Heart left ventricle (tissue), 16 donors: ENCODE measurements around the gene CENPU. TPM values are rescaled to one million over a fixed set of nuclear protein-coding genes. Genes with fewer than 3 reads are reported as not detected.

ENCODE experiments used
- ATAC-seq, 4 donors: fragments of 200-7000 bp; cut with Tn5 transposase; one replicate each; pipeline ENCODE4 v1.9.1; 2020 to 2022; ENCODE audit warnings: moderate library complexity in 4 of 4, mild to moderate bottlenecking in 3 of 4, moderate number of reproducible peaks in 1 of 4
- DNase-seq, 5 donors: peaks; one replicate each; pipeline ENCODE4 v3.0.0-alpha.2; 2020
- H3K27ac ChIP-seq, 12 donors: fragments of 200-600 bp; sonication (generic) in 4 of 12; one replicate each; pipeline versions ENCODE4 v1.5.0 to v1.8.0; 2016 to 2022; ENCODE audit warnings: mild to moderate bottlenecking in 2 of 12
- H3K27me3 ChIP-seq, 9 donors: fragments of 200-600 bp; sonication (generic) in 2 of 9; one replicate each; pipeline versions ENCODE4 v1.5.1 to v1.8.0; 2016 to 2022; ENCODE audit warnings: mild to moderate bottlenecking in 3 of 9
- H3K36me3 ChIP-seq, 9 donors: fragments of 200-600 bp; sonication (generic) in 2 of 9; one replicate each; pipeline versions ENCODE4 v1.5.0 to v1.8.0; 2018 to 2022; ENCODE audit warnings: mild to moderate bottlenecking in 2 of 9
- H3K4me1 ChIP-seq, 12 donors: fragments of 200-600 bp; sonication (generic) in 4 of 12; one replicate each; pipeline versions ENCODE4 v1.5.0 to v1.8.0; 2016 to 2022; ENCODE audit warnings: mild to moderate bottlenecking in 3 of 12
- H3K4me3 ChIP-seq, 12 donors: fragments of 200-600 bp; sonication (generic) in 4 of 12; one replicate each; pipeline versions ENCODE4 v1.5.0 to v1.8.0; 2017 to 2022; ENCODE audit warnings: mild to moderate bottlenecking in 9 of 12, moderate library complexity in 4 of 12
- H3K9me3 ChIP-seq, 12 donors: fragments of 200-600 bp; sonication (generic) in 4 of 12; one replicate each; pipeline versions ENCODE4 v1.5.0 to v1.8.0; 2016 to 2022; ENCODE audit warnings: mild to moderate bottlenecking in 1 of 12
- POLR2A ChIP-seq, 2 donors: fragments of 450-650 bp; IDR thresholded peaks; one replicate each; pipeline ENCODE4 v1.6.1; 2017; ENCODE audit warnings: antibody characterized with exemption in 2 of 2, mild to moderate bottlenecking in 2 of 2, moderate library complexity in 2 of 2
- WGBS, 4 donors: extraction: QIAGEN DNeasy Blood & Tissue Kit in 2 of 4; methylation state at CpG; one replicate each; pipeline versions ENCODE4 v1.1.5 to v1.1.7; 2013 to 2018; 5-methylcytosine and 5-hydroxymethylcytosine counted together
- intact Hi-C, 10 donors: fragments of 100-400 bp; cut with DNase I; formaldehyde crosslinking; loops; one replicate each; pipeline versions ENCODE4 v1.11.1 to v1.14.2; 2022
- polyA plus RNA-seq, 2 donors: library from polyadenylated mRNA; stranded (reverse); fragments of 200-250 nt; gene quantifications; one replicate each; pipeline ENCODE4 v1.2.3, GENCODE V29; 2013
- total RNA-seq, 9 donors: library from RNA; depleted of rRNA in 2 of 9; stranded (reverse); fragments of >200 nt in 2 of 9; fragmentation: NEBNext Ultra II Directional in 3 of 9; extraction: Animal tissue kit (Norgen Biotek cat#: 25700) in 3 of 9; gene quantifications; one replicate each; pipeline versions ENCODE4 v1.1.0 to v1.2.4, GENCODE V29; 2016 to 2023
- TF ChIP-seq, protein P1 (sequence below), 12 donors: fragments of 200-600 bp; sonication (generic) in 4 of 12; IDR thresholded peaks; one replicate each; pipeline versions ENCODE4 v1.5.0 to v1.8.0; 2018 to 2022; ENCODE audit warnings: antibody characterized with exemption in 12 of 12, mild to moderate bottlenecking in 5 of 12
- donor health status: ischemic (EF 13 %, LVEDD 7.1; RV severe dilation, severe dysfunction).
- donor health status: healthy with polysubstance abuse.
- donor health status: DM: no; HTN: yes; CAD: no.
- donor health status: DM: no; HTN: no; CAD: no.
- donor health status: ischemic (EF 25% LVEDD 6.9; RV normal size, moderate dysfunction).
- donor health status: ischemic (EF 25% LVEDD 5.7; RV mildly dilated, moderate dysfunction).
- donor health status: healthy.
- donor health status: DM: yes; HTN: yes; CAD: no.
- donor health status: ischemic (EF 35%, LVEDD 5.7; RV mildly dilated, moderate dysfunction).
- donor health status: nonischemic (EF 11% LVEDD 7.7; RV severe dilation, severe dysfunction).
- donor health status: DM: yes; HTN: yes; CAD: no.
- donor health status: PGD.
- donor health status: ischemic (EF 29% LVEDD 5.4; RV normal size, mild dysfunction).
- donor health status: nonischemic (EF 23%, LVEDD 6.1; RV moderate dilation, normal function).

The CENPU gene
- total and polyA plus RNA-seq, 11 donors = 0.36 to 7.1 (median 1.2) TPM

DNA sequence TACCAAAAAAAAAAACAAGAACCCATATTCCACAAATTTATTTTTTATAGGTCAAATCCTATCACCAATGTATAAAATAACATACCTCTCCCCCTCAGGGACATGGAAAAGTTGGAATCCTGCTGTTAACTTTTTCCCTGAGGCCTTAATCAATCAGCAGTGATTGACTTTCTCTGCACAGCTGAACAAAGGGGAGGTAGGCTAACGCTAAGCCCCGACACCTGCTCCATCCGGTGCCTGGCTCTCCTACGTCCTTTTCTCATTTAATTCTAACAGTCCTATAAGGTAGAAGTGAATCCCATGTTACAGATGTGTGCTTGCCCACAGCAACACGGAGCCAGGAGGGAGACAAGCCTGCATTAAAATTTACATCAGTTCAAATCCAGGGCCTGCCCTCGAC lies 2.8 kb downstream of the CENPU start:
- no peaks in the 10 kb centered on the region for H3K36me3 ChIP-seq
- no peak overlapping the region for H3K27ac ChIP-seq
- H3K4me1 ChIP-seq = peaks cover 0 to 20% (median 11%) of the 10 kb centered on the region in 12 donors
- H3K9me3 ChIP-seq = peaks cover 0 to 6% (median 0%) of the 10 kb centered on the region in 12 donors
- H3K4me3 ChIP-seq = no peak overlapping the region
- 78 to 82% (median 81%) methylated on average over 6 of the region's 6 CpGs for WGBS, 4 donors
- DNase-seq = no peak
- intact Hi-C loops = loop anchor here in 8 of 10 donors (5.0 to 10.0 kb wide), 6 partner anchors 74 to 1286 kb away; partner anchors contain the start of genes CASP3 (in 6 of the 8), PRIMPOL (in 6 of the 8) and CDKN2AIP (in 1 of the 8)
- H3K27me3 ChIP-seq = no peaks in the 10 kb centered on the region
- no peak for TF ChIP-seq POLR2A (IDR thresholded peaks at IDR 0.05)
- TF ChIP-seq, protein P1, sequence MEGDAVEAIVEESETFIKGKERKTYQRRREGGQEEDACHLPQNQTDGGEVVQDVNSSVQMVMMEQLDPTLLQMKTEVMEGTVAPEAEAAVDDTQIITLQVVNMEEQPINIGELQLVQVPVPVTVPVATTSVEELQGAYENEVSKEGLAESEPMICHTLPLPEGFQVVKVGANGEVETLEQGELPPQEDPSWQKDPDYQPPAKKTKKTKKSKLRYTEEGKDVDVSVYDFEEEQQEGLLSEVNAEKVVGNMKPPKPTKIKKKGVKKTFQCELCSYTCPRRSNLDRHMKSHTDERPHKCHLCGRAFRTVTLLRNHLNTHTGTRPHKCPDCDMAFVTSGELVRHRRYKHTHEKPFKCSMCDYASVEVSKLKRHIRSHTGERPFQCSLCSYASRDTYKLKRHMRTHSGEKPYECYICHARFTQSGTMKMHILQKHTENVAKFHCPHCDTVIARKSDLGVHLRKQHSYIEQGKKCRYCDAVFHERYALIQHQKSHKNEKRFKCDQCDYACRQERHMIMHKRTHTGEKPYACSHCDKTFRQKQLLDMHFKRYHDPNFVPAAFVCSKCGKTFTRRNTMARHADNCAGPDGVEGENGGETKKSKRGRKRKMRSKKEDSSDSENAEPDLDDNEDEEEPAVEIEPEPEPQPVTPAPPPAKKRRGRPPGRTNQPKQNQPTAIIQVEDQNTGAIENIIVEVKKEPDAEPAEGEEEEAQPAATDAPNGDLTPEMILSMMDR (IDR thresholded peaks at IDR 0.05) = no peak
- no peak for ATAC-seq

- ATAC-seq = no peak
- H3K36me3 ChIP-seq = no peaks in the 10 kb centered on the region
- intact Hi-C loops = loop anchor here in 8 of 10 donors (5.0 to 10.0 kb wide), 7 partner anchors 73 to 1285 kb away; partner anchors contain the start of genes CASP3 (in 6 of the 8), PRIMPOL (in 6 of the 8) and CDKN2AIP (in 1 of the 8)
- H3K27ac ChIP-seq = peak overlapping the region in 4 of 12 donors; percentile 3 to 58 (median 43)
- DNase-seq = no peak
- H3K4me3 ChIP-seq = peak overlapping the region in 1 of 12 donors; percentile 13
- H3K9me3 ChIP-seq = peaks cover 0 to 6% (median 0%) of the 10 kb centered on the region in 12 donors
- H3K27me3 ChIP-seq = no peaks in the 10 kb centered on the region
- H3K4me1 ChIP-seq = peaks cover 0 to 20% (median 11%) of the 10 kb centered on the region in 12 donors
- 43 to 53% (median 48%) methylated on average over 5 of the region's 5 CpGs for WGBS, 4 donors
- no peak for TF ChIP-seq POLR2A (IDR thresholded peaks at IDR 0.05)
- TF ChIP-seq, protein P1 (IDR thresholded peaks at IDR 0.05) = no peak
These were observed 4.0 kb downstream of the CENPU start for GRCh38 chr4:184729946-184730345.

DNA sequence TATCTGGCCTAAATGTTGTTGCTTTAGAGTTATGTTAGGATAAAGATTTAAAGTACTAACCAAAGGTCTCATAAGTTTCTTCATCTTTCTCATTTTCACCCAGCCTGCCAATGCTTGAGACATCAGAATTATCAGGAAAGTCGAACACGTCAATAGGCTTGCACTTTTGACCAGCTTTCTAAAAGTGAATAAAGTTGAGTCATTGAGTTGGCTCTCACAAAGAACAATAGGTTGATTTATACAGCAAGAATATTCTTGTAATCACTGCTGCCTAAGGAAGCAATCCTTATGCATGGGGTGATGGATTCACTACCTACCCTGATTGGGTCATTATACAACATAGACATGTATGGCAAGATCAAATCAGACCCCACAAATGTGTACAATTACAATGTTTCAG lies 5.0 kb downstream of the CENPU start:
- DNase-seq (no peak), ATAC-seq (no peak)
- Histone ChIP-seq H3K27me3 (no peaks in the 10 kb centered on the region), H3K4me1 (peaks cover 0 to 14% (median 8%) of the 10 kb centered on the region in 12 donors), H3K27ac (no peak overlapping the region), H3K36me3 (no peaks in the 10 kb centered on the region), H3K9me3 (peaks cover 0 to 6% (median 0%) of the 10 kb centered on the region in 12 donors), H3K4me3 (no peak overlapping the region)
- 61 to 88% (median 82%) methylated on average over 2 of the region's 2 CpGs for WGBS, 4 donors
- TF ChIP-seq, protein P1 (IDR thresholded peaks at IDR 0.05) = no peak
- TF ChIP-seq POLR2A (IDR thresholded peaks at IDR 0.05) = no peak
- intact Hi-C loops = loop anchor here in 1 of 10 donors (10.0 kb wide), 1 partner anchor 184 kb away; no protein-coding TSS in a partner anchor

DNA sequence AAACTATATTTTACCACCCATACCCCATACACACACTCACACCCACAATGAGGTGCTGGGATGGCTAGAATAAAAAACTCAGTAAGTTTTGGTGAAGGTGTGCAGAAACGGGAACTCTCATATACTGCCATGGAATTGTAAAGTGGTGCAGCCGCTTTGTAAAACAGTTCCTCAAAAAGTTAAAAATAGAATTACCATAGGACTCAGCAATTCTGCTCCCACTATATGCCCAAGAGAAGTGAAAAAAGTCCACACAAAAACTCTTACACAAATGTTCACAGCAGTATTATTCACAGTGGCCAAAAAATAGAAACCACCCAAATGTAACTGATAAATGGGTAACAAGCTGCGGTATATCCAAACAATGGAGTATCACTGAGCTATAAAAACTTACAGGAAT lies 6.5 kb downstream of the CENPU start:
- WGBS, 4 donors = 92 to 96% (median 93%) methylated on average over 3 of the region's 3 CpGs
- TF ChIP-seq, protein P1 (IDR thresholded peaks at IDR 0.05) = no peak
- TF ChIP-seq POLR2A (IDR thresholded peaks at IDR 0.05) = no peak
- intact Hi-C loops = loop anchor here in 1 of 10 donors (10.0 kb wide), 1 partner anchor 183 kb away; no protein-coding TSS in a partner anchor
- ATAC-seq (no peak), DNase-seq (no peak)
- peak overlapping the region in 1 of 12 donors; percentile 3 for H3K27ac ChIP-seq
- H3K4me1 ChIP-seq = peaks cover 0 to 9% (median 0%) of the 10 kb centered on the region in 12 donors
- H3K27me3 ChIP-seq = no peaks in the 10 kb centered on the region
- H3K4me3 ChIP-seq = no peak overlapping the region
- H3K36me3 ChIP-seq = no peaks in the 10 kb centered on the region
- H3K9me3 ChIP-seq = peaks cover 0 to 6% (median 0%) of the 10 kb centered on the region in 12 donors
